Measurements from ENCODE around the gene RAPGEF1.

Gene RAPGEF1

GRCh38 chr9:131695836-131696460, 43.9 kb downstream of the RAPGEF1 start:
- TF ChIP-seq FOXP2 (optimal IDR thresholded peaks at IDR 0.05; ENCODE audit: borderline replicate concordance, extremely low read depth, extremely low read length, insufficient read depth) (no peak), SIN3A (IDR thresholded peaks at IDR 0.05; ENCODE audit: borderline replicate concordance, insufficient read depth, low read length) (no peak), REST (IDR thresholded peaks at IDR 0.05; ENCODE audit: insufficient read depth in 1 of 2, low read depth in 2 of 2, low read length in 2 of 2) (no peak), POLR2AphosphoS5 (IDR thresholded peaks at IDR 0.05; ENCODE audit: low read depth, low read length) (no peak), TAF1 (IDR thresholded peaks at IDR 0.05; ENCODE audit: borderline replicate concordance, insufficient read depth, low read length) (no peak)

- TF ChIP-seq POLR2AphosphoS5 (IDR thresholded peaks at IDR 0.05; ENCODE audit: low read depth, low read length) (no peak), TAF1 (IDR thresholded peaks at IDR 0.05; ENCODE audit: borderline replicate concordance, insufficient read depth, low read length) (no peak), SIN3A (IDR thresholded peaks at IDR 0.05; ENCODE audit: borderline replicate concordance, insufficient read depth, low read length) (no peak), FOXP2 (optimal IDR thresholded peaks at IDR 0.05; ENCODE audit: borderline replicate concordance, extremely low read depth, extremely low read length, insufficient read depth) (no peak)
Observed at GRCh38 chr9:131695366-131695765, 44.5 kb downstream of the RAPGEF1 start.

GRCh38 chr9:131693651-131694597, 46.0 kb downstream of the RAPGEF1 start:
- TF ChIP-seq FOXP2 (optimal IDR thresholded peaks at IDR 0.05; ENCODE audit: borderline replicate concordance, extremely low read depth, extremely low read length, insufficient read depth) (no peak), POLR2AphosphoS5 (IDR thresholded peaks at IDR 0.05; ENCODE audit: low read depth, low read length) (no peak), TAF1 (IDR thresholded peaks at IDR 0.05; ENCODE audit: borderline replicate concordance, insufficient read depth, low read length) (no peak), REST (IDR thresholded peaks at IDR 0.05; ENCODE audit: insufficient read depth in 1 of 2, low read depth in 2 of 2, low read length in 2 of 2) (no peak), SIN3A (IDR thresholded peaks at IDR 0.05; ENCODE audit: borderline replicate concordance, insufficient read depth, low read length) (no peak)

GRCh38 chr9:131692612-131693562, 47.0 kb downstream of the RAPGEF1 start:
- TF ChIP-seq TAF1 (IDR thresholded peaks at IDR 0.05; ENCODE audit: borderline replicate concordance, insufficient read depth, low read length) (no peak), FOXP2 (optimal IDR thresholded peaks at IDR 0.05; ENCODE audit: borderline replicate concordance, extremely low read depth, extremely low read length, insufficient read depth) (no peak), POLR2AphosphoS5 (IDR thresholded peaks at IDR 0.05; ENCODE audit: low read depth, low read length) (no peak), REST (IDR thresholded peaks at IDR 0.05; ENCODE audit: insufficient read depth in 1 of 2, low read depth in 2 of 2, low read length in 2 of 2) (no peak), SIN3A (IDR thresholded peaks at IDR 0.05; ENCODE audit: borderline replicate concordance, insufficient read depth, low read length) (no peak)
